K562 (cell line): Measurements from ENCODE around the gene ATMIN.

Experiments
- MCM7 ChIP-seq, 2 experiments: fragments of 450-650 bp; IDR thresholded peaks; 2 replicates each; pipeline ENCODE4 v1.6.1; 2016 to 2018
- ZNF668 ChIP-seq: fragments of 250-450 bp; sonication (Bioruptor Pico); IDR thresholded peaks from 2 replicates; pipeline ENCODE4 v1.8.0; 2022; ENCODE audit warnings: mild to moderate bottlenecking, inconsistent platforms

DNA sequence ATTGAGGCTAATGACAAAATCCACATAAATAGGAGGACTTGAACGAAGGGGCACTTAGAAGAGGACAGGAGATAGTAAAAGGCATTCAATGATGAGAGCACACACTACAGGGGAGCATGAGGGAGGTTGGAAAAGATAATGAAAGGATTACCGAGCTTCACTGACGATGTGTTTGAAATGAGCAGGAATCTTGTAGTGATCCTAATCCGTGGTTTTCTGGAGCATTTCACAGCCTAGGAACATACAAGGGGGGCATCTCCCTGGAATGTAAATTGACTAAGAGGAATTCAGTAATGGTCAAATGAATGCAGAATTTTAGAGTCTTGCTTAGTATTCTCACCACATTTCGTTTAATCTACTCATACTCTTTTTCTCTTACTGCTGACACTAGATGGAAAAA lies 5.2 kb downstream of the ATMIN start:
- TF ChIP-seq ZNF668 (no peak), MCM7 (IDR thresholded peaks at IDR 0.05) (no peak)
